ENCODE data around the gene DAG1.

The DAG1 gene

DNA sequence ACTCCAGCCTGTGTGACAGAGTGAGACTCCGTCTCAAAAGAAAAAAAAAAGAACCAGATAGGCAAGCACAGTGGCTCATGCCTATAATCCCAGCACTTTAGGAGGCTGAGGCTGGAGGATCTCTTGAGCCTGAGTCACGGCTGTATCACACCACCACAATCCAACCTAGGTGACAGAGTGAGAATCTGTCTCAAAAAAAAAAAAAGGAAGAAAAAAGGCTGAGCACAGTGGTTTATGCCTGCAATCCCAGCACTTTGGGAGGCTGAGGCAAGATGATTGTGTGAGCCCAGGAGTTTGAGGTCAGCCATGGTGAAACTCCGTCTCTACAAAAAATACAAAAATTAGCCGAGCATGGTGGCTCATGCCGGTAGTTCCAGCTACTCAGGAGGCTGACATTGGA lies 35.3 kb upstream of the DAG1 start:
- DNase-seq (ENCODE audit: low spot score) = no peak
- H3K27ac ChIP-seq = no peak overlapping the region
- TF ChIP-seq, protein P1, sequence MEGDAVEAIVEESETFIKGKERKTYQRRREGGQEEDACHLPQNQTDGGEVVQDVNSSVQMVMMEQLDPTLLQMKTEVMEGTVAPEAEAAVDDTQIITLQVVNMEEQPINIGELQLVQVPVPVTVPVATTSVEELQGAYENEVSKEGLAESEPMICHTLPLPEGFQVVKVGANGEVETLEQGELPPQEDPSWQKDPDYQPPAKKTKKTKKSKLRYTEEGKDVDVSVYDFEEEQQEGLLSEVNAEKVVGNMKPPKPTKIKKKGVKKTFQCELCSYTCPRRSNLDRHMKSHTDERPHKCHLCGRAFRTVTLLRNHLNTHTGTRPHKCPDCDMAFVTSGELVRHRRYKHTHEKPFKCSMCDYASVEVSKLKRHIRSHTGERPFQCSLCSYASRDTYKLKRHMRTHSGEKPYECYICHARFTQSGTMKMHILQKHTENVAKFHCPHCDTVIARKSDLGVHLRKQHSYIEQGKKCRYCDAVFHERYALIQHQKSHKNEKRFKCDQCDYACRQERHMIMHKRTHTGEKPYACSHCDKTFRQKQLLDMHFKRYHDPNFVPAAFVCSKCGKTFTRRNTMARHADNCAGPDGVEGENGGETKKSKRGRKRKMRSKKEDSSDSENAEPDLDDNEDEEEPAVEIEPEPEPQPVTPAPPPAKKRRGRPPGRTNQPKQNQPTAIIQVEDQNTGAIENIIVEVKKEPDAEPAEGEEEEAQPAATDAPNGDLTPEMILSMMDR (IDR thresholded peaks at IDR 0.05) = no peak

DNA sequence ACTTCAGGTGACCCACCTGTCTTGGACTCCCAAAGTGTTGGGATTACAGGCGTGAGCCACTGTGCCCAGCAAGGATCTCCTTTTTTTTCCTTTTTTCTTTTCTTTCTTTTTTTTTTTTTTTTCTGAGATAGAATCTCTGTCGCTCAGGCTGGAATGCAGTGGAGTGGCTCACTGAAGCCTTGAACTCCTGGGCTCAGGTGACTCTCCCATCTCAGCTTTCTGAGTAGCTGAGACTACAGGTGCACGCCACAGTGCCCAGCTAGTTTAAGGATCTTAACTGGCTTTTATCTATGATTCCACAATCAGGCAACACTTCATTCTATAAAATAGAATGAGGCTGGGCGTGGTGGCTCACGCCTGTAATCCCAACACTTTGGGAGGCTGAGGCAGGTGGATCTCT lies 24.7 kb upstream of the DAG1 start:
- TF ChIP-seq, protein P1 (IDR thresholded peaks at IDR 0.05) = no peak
- Histone ChIP-seq H3K27ac (peak overlapping the region in 1 of 2 donors; percentile 41), H3K4me3 (no peak overlapping the region)
- no peak for DNase-seq (ENCODE audit: low spot score)

More for the DNA sequence above, 35.3 kb upstream of the DAG1 start:
- no peak overlapping the region for H3K4me3 ChIP-seq

DNA sequence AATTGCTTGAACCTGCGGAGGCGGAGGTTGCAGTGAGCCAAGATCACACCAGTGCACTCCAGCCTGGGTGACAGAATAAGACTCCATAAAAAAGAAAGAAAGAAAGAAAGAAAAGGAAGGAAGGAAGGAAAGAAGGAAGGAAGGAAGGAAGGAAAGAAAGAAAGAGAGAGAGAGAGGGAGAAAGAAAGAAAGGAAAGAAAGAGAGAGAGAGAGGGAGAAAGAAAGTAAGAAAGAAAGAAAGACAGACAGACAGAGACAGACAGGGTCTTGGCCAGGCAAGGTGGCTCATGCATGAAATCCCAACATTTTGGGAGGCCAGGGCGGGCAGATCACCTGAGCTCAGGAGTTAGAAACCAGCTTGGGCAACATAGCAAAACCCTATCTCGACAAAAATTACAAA lies 16.4 kb upstream of the DAG1 start:
- no peak overlapping the region for H3K27ac ChIP-seq
- TF ChIP-seq, protein P1 (IDR thresholded peaks at IDR 0.05) = no peak
- H3K4me3 ChIP-seq = no peak overlapping the region
- DNase-seq (ENCODE audit: low spot score) = no peak

DNA sequence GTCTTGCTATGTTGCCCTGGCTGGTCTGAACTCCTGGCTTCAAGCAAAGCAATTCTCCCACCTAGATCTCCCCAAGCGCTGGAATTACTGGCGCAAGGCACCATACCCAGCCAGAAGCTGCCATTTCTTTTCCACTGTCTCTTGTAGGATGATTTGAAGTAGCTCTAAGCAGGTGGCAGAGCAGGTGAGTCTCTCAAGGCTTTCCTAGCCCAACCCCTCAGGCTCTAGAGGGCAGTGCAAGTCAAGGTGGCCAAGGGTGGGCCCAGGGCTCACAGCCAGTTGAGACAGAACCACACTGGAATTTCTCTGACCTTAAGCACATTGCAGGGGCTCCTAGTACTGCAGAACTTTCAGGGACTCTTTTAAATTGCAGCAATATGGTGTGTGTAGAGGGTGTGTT lies 15.6 kb upstream of the DAG1 start:
- Histone ChIP-seq H3K27ac (peak overlapping the region; percentile 3 to 46), H3K4me3 (no peak overlapping the region)
- TF ChIP-seq, protein P1 (IDR thresholded peaks at IDR 0.05) = no peak
- DNase-seq (ENCODE audit: low spot score) = no peak

DNA sequence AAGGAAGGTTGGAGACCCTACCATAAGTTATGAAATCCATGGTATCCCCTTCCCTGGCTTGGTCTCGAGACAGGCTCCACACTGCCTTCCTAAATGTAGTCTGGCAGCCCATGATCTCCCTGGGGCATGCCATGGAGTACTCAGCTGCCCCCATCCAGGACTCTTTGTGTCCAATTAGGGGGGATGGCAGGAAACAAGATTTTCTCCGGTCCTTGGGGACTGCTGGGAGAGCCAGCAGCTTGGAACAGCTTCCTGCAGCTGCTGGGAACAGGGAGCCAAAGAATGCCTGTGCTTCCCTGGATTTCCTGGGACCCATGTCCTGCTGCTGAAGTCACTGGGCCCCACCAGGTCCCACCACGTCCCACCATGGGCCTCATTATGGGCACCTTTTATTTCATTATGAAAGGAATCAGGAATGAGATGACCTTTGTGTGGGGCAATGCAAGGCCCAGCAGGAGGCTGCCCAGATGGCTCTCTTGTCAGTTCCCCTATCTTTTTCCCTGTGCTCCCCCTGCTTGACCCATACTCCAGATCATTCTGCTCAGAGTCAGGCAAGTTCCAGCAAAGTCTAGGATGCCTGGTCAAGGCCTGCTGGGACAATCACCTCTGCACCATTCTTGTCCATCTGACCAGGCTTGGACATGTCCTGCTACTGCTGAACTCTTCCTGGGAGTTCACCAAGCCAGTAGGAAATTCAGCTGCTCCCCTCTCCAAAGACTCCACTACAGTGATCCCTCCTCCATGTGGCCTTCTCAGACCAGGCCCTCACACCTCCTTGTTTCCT lies 15.0 kb upstream of the DAG1 start:
- TF ChIP-seq, protein P1 (IDR thresholded peaks at IDR 0.05) = no peak
- Histone ChIP-seq H3K27ac (peak overlapping the region; percentile 46 to 59), H3K4me3 (no peak overlapping the region)
- DNase-seq (ENCODE audit: low spot score) = no peak

DNA sequence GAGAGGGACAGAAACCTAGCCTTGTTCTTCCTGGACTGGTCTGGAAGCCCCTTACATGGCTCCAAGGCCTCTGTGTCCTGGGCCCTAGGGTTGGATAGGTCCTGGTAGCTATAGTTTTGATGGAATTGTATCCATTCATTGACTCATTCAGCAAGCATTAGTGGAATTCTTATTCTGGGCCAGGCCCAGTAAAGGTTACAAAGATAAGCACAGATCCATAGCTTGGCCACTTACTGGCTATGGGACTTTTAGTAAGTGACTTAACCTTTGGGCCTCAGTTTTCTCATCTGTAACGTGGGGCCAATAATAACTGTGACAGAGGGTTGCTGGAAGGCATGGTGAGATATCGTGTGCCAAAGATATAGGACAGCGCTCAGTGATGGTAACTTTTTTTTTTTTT lies 13.6 kb upstream of the DAG1 start:
- TF ChIP-seq, protein P1 (IDR thresholded peaks at IDR 0.05) = no peak
- no peak overlapping the region for H3K4me3 ChIP-seq
- no peak overlapping the region for H3K27ac ChIP-seq
- no peak for DNase-seq (ENCODE audit: low spot score)

All from coronary artery (tissue), 2 donors.